ENCODE measurements around the gene EHD3. TPM values are rescaled to one million over a fixed set of nuclear protein-coding genes. Genes with fewer than 3 reads are reported as not detected.

Gene EHD3
- total RNA-seq, 1 donor from 2014 or later: 20.9 TPM

- no peak overlapping the region for H3K27ac Mint-ChIP-seq (ENCODE audit: unreplicated experiment)
- Histone ChIP-seq H3K4me1 (ENCODE audit: insufficient read depth, low read length) (no peaks in the 10 kb centered on the region), H3K9me3 (ENCODE audit: insufficient read depth, low read depth, low read length) (no peaks in the 10 kb centered on the region), H3K4me3 (ENCODE audit: insufficient read depth, low read depth, low read length) (no peak overlapping the region), H3K9ac (ENCODE audit: low read length) (no peak overlapping the region), H3K27me3 (ENCODE audit: insufficient read depth, low read length) (no peaks in the 10 kb centered on the region), H3K79me2 (ENCODE audit: insufficient read depth, low read length) (no peaks in the 10 kb centered on the region), H3K27ac (ENCODE audit: low read depth, low read length) (no peak overlapping the region), H3K36me3 (ENCODE audit: insufficient read depth, low read length) (peaks cover 9% of the 10 kb centered on the region), H3K4me2 (ENCODE audit: low read length) (no peak overlapping the region), H2AFZ (ENCODE audit: low read depth, low read length) (no peak overlapping the region), H4K20me1 (ENCODE audit: insufficient read depth, low read length) (peaks cover 37% of the 10 kb centered on the region)
- peaks cover 27% of the 10 kb centered on the region for H3K36me3 Mint-ChIP-seq (ENCODE audit: low read depth, unreplicated experiment)
- no peak for TF ChIP-seq EZH2 (IDR thresholded peaks at IDR 0.05; ENCODE audit: insufficient read depth, low read length)
- TF ChIP-seq CTCF (IDR thresholded peaks at IDR 0.05; ENCODE audit: insufficient read depth, low read depth, low read length): no peak
- DNase-seq (ENCODE audit: low read depth) (no peak), FAIRE-seq (no peak)
- H3K9me3 Mint-ChIP-seq (ENCODE audit: unreplicated experiment): no peaks in the 10 kb centered on the region
- H3K27me3 Mint-ChIP-seq (ENCODE audit: low read depth, unreplicated experiment): no peaks in the 10 kb centered on the region
- no peak overlapping the region for H3K4me3 Mint-ChIP-seq (ENCODE audit: unreplicated experiment)
- H3K4me1 Mint-ChIP-seq (ENCODE audit: low read depth, unreplicated experiment): no peaks in the 10 kb centered on the region
Observed at GRCh38 chr2:31256611-31257382, 22.8 kb downstream of the EHD3 start.

- no peak for TF ChIP-seq CTCF (IDR thresholded peaks at IDR 0.05; ENCODE audit: insufficient read depth, low read depth, low read length)
- TF ChIP-seq EZH2 (IDR thresholded peaks at IDR 0.05; ENCODE audit: insufficient read depth, low read length): no peak
- peaks cover 30% of the 10 kb centered on the region for H3K36me3 Mint-ChIP-seq (ENCODE audit: low read depth, unreplicated experiment)
- Histone ChIP-seq H3K27ac (ENCODE audit: low read depth, low read length) (no peak overlapping the region), H3K4me1 (ENCODE audit: insufficient read depth, low read length) (no peaks in the 10 kb centered on the region), H3K4me2 (ENCODE audit: low read length) (no peak overlapping the region), H3K79me2 (ENCODE audit: insufficient read depth, low read length) (no peaks in the 10 kb centered on the region), H4K20me1 (ENCODE audit: insufficient read depth, low read length) (peaks cover 25% of the 10 kb centered on the region), H3K36me3 (ENCODE audit: insufficient read depth, low read length) (peaks cover 8% of the 10 kb centered on the region), H3K4me3 (ENCODE audit: insufficient read depth, low read depth, low read length) (no peak overlapping the region), H3K9ac (ENCODE audit: low read length) (no peak overlapping the region), H3K27me3 (ENCODE audit: insufficient read depth, low read length) (no peaks in the 10 kb centered on the region), H2AFZ (ENCODE audit: low read depth, low read length) (no peak overlapping the region), H3K9me3 (ENCODE audit: insufficient read depth, low read depth, low read length) (no peaks in the 10 kb centered on the region)
- H3K9me3 Mint-ChIP-seq (ENCODE audit: unreplicated experiment): no peaks in the 10 kb centered on the region
- no peaks in the 10 kb centered on the region for H3K27me3 Mint-ChIP-seq (ENCODE audit: low read depth, unreplicated experiment)
- no peak overlapping the region for H3K4me3 Mint-ChIP-seq (ENCODE audit: unreplicated experiment)
- H3K27ac Mint-ChIP-seq (ENCODE audit: unreplicated experiment): no peak overlapping the region
- H3K4me1 Mint-ChIP-seq (ENCODE audit: low read depth, unreplicated experiment): no peaks in the 10 kb centered on the region
- DNase-seq (ENCODE audit: low read depth) (no peak), FAIRE-seq (no peak)
Observed at GRCh38 chr2:31258351-31258750, 24.4 kb downstream of the EHD3 start.

- Histone ChIP-seq H4K20me1 (ENCODE audit: insufficient read depth, low read length) (peaks cover 23% of the 10 kb centered on the region), H3K4me1 (ENCODE audit: insufficient read depth, low read length) (no peaks in the 10 kb centered on the region), H3K36me3 (ENCODE audit: insufficient read depth, low read length) (peaks cover 8% of the 10 kb centered on the region), H2AFZ (ENCODE audit: low read depth, low read length) (no peak overlapping the region), H3K9ac (ENCODE audit: low read length) (no peak overlapping the region), H3K27me3 (ENCODE audit: insufficient read depth, low read length) (no peaks in the 10 kb centered on the region), H3K4me3 (ENCODE audit: insufficient read depth, low read depth, low read length) (no peak overlapping the region), H3K27ac (ENCODE audit: low read depth, low read length) (no peak overlapping the region), H3K4me2 (ENCODE audit: low read length) (no peak overlapping the region), H3K9me3 (ENCODE audit: insufficient read depth, low read depth, low read length) (no peaks in the 10 kb centered on the region), H3K79me2 (ENCODE audit: insufficient read depth, low read length) (no peaks in the 10 kb centered on the region)
- no peak overlapping the region for H3K27ac Mint-ChIP-seq (ENCODE audit: unreplicated experiment)
- DNase-seq (ENCODE audit: low read depth) (no peak), FAIRE-seq (no peak)
- H3K4me1 Mint-ChIP-seq (ENCODE audit: low read depth, unreplicated experiment): no peaks in the 10 kb centered on the region
- TF ChIP-seq CTCF (IDR thresholded peaks at IDR 0.05; ENCODE audit: insufficient read depth, low read depth, low read length): no peak
- no peak for TF ChIP-seq EZH2 (IDR thresholded peaks at IDR 0.05; ENCODE audit: insufficient read depth, low read length)
- H3K4me3 Mint-ChIP-seq (ENCODE audit: unreplicated experiment): no peak overlapping the region
- H3K9me3 Mint-ChIP-seq (ENCODE audit: unreplicated experiment): no peaks in the 10 kb centered on the region
- peaks cover 30% of the 10 kb centered on the region for H3K36me3 Mint-ChIP-seq (ENCODE audit: low read depth, unreplicated experiment)
- no peaks in the 10 kb centered on the region for H3K27me3 Mint-ChIP-seq (ENCODE audit: low read depth, unreplicated experiment)
Observed at GRCh38 chr2:31259075-31259474, 25.1 kb downstream of the EHD3 start.
